Colonic mucosa (tissue), 4 donors: Measurements from ENCODE around the gene ELANE. TPM values are rescaled to one million over a fixed set of nuclear protein-coding genes. Genes with fewer than 3 reads are reported as not detected.
"Not testable (repeated sequence)": the region's sequence is repeated elsewhere in the genome, so short reads cannot be mapped to it uniquely, and the experiment has no call there.

Source experiments
- DNase-seq: peaks from one replicate; pipeline ENCODE4 v3.0.0-alpha.2; 2020
- H3K27ac ChIP-seq: fragments of 200-600 bp; one replicate; pipeline ENCODE4 v1.8.0; 2021
- H3K27me3 ChIP-seq: fragments of 200-600 bp; one replicate; pipeline ENCODE4 v1.8.0; 2021
- H3K36me3 ChIP-seq: fragments of 200-600 bp; one replicate; pipeline ENCODE4 v1.8.0; 2021
- H3K4me1 ChIP-seq: fragments of 200-600 bp; one replicate; pipeline ENCODE4 v1.8.0; 2021; ENCODE audit warnings: mild to moderate bottlenecking
- H3K4me3 ChIP-seq: fragments of 200-600 bp; one replicate; pipeline ENCODE4 v1.8.0; 2021
- H3K9ac ChIP-seq, 2 donors: one replicate each; pipeline ENCODE4 v1.7.0; 2013; ENCODE audit warnings: control low read depth in 2 of 2, low read depth in 2 of 2, low read length in 2 of 2
- H3K9me3 ChIP-seq: fragments of 200-600 bp; one replicate; pipeline ENCODE4 v1.8.0; 2021
- intact Hi-C: fragments of 100-400 bp; cut with DNase I; formaldehyde crosslinking; loops from one replicate; pipeline ENCODE4 v1.14.1; 2022
- total RNA-seq, 2 donors: library from RNA; stranded (reverse); fragmentation: NEBNext Ultra II Directional in 1 of 2; extraction: Animal tissue kit (Norgen Biotek cat#: 25700) in 1 of 2; gene quantifications; one replicate each; pipeline ENCODE4 v1.2.1, GENCODE V29; 2021
- TF ChIP-seq, protein P1 (sequence below): fragments of 200-600 bp; IDR thresholded peaks from one replicate; pipeline ENCODE4 v1.8.0; 2022; ENCODE audit warnings: antibody characterized with exemption, mild to moderate bottlenecking
- donor health status: healthy.
- donor health status: DM: no; HTN: no; CAD: no.
- donor health status: DM: no; HTN: no; CAD: no.

Gene ELANE
- total RNA-seq, 2 donors from 2014 or later, result not detected

DNA sequence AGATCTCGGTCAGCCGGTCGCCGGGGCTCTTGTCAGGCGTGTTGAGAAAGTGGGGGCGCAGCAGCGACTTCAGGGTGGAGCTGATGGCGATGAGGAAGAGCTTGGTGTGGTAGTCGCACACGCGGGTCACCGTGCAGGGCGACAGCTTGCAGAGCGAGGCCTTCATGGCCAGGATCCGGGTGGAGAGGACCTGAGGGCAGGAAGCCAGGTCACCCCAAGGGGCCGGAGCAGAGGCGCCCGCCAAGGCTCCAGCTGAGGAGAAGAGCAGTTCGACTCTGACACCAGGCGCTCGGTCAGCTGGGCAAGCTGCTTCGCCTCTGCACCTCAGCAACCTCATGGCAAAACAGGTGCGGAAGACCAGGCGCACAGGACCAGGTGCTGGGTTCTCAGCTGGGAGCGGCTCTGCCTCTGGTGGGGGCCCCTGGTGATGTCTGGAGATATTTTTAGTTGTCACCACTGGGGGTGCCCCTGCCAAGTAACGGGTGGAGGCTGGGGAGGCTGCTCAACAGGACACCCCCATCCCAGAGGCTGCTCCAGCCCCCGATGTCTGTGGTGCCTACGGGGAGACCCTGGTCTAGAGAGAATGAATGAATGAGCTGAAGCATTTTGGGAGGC, 23.3 kb downstream of the ELANE start:
- TF ChIP-seq, protein P1, sequence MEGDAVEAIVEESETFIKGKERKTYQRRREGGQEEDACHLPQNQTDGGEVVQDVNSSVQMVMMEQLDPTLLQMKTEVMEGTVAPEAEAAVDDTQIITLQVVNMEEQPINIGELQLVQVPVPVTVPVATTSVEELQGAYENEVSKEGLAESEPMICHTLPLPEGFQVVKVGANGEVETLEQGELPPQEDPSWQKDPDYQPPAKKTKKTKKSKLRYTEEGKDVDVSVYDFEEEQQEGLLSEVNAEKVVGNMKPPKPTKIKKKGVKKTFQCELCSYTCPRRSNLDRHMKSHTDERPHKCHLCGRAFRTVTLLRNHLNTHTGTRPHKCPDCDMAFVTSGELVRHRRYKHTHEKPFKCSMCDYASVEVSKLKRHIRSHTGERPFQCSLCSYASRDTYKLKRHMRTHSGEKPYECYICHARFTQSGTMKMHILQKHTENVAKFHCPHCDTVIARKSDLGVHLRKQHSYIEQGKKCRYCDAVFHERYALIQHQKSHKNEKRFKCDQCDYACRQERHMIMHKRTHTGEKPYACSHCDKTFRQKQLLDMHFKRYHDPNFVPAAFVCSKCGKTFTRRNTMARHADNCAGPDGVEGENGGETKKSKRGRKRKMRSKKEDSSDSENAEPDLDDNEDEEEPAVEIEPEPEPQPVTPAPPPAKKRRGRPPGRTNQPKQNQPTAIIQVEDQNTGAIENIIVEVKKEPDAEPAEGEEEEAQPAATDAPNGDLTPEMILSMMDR, result no peak
- H3K9ac ChIP-seq, result no peak overlapping the region
- no peak overlapping the region for H3K4me3 ChIP-seq
- H3K4me1 ChIP-seq, result peaks cover 5% of the 10 kb centered on the region
- intact Hi-C loops, result no loop called here
- no peak for DNase-seq
- H3K9me3 ChIP-seq, result no peaks in the 10 kb centered on the region
- H3K27ac ChIP-seq, result no peak overlapping the region
- H3K27me3 ChIP-seq, result no peaks in the 10 kb centered on the region
- H3K36me3 ChIP-seq, result no peaks in the 10 kb centered on the region

DNA sequence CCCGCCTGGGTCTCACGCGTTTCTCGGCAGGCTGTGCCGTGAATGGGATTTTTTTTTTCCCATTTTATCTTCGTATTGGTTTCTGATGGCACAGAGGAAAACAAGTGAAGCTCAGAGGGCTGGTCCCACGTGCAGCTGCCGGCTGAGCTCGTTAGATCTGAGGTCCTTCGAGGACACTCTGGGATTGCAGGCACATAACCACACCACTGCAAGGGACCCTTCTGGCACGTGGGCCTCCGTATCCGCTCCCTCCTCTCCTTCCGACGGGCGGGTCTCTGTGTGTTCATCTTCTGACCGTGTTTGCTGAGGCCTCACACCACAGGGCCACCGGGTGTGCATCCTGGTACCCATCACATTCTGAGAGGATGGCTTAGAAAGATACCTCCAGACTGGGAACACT, 24.0 kb downstream of the ELANE start:
- H3K9ac ChIP-seq, result no peak overlapping the region
- peaks cover 5% of the 10 kb centered on the region for H3K4me1 ChIP-seq
- TF ChIP-seq, protein P1, result no peak
- no peaks in the 10 kb centered on the region for H3K27me3 ChIP-seq
- H3K36me3 ChIP-seq, result no peaks in the 10 kb centered on the region
- intact Hi-C loops, result no loop called here
- no peak overlapping the region for H3K27ac ChIP-seq
- no peak for DNase-seq
- H3K9me3 ChIP-seq, result no peaks in the 10 kb centered on the region
- H3K4me3 ChIP-seq, result no peak overlapping the region

DNA sequence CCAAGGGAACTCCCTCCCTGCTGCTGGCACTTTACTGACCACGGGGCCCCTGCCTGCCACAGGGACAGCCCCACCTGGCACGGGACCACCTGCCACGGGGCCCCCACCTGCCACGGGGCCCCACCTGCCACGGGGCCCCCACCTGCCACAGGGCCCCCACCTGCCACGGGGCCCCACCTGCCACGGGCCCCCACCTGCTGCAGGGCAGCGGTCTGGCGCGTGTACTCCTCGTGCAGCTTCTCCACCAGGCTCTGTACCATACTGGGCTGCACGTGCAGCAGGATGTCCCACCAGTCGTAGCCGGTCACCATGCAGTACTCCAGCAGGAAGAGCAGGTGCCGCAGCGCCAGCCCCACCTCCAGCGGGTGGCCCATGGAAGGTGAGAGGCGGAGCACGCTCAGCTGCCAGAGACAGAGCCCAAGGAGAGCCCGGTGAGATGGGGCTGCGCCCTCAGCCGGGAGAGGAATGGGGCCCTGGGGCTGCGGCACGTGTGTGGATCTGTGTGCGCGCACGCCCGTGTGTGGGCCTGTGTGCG, 24.7 kb downstream of the ELANE start:
- intact Hi-C loops, result no loop called here
- DNase-seq, result no peak
- Histone ChIP-seq H3K4me1 (peaks cover 5% of the 10 kb centered on the region), H3K4me3 (no peak overlapping the region), H3K27ac (no peak overlapping the region), H3K36me3 (peaks cover 4% of the 10 kb centered on the region), H3K9ac (no peak overlapping the region), H3K27me3 (no peaks in the 10 kb centered on the region), H3K9me3 (no peaks in the 10 kb centered on the region)
- TF ChIP-seq, protein P1, result no peak

DNA sequence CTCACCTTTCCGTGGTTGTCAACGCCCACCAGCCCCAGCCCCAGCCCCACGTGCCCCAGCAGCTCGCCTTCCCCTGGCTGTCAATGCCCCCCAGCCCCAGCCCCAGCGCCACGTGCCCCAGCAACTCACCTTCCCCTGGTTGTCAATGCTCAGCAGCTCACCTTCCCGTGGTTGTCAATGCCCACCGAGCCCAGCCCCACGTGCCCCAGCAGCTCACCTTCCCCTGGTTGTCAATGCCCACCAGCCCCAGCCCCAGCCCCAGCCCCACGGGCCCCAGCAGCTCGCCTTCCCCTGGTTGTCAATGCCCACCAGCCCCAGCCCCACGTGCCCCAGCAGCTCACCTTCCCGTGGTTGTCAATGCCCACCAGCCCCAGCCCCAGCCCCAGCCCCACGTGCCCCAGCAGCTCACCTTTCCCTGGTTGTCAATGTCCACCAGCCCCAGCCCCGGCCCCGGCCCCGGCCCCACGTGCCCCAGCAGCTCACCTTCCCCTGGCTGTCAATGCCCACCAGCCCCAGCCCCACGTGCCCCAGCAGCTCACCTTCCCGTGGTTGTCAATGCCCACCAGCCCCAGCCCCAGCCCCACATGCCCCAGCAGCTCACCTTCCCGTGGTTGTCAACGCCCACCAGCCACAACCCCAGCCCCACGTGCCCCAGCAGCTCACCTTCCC, 26.0 kb downstream of the ELANE start:
- H3K4me1 ChIP-seq, DNase-seq, H3K9ac ChIP-seq, H3K9me3 ChIP-seq, intact Hi-C loops, H3K4me3 ChIP-seq, H3K27ac ChIP-seq, H3K27me3 ChIP-seq, H3K36me3 ChIP-seq: not testable (repeated sequence)

DNA sequence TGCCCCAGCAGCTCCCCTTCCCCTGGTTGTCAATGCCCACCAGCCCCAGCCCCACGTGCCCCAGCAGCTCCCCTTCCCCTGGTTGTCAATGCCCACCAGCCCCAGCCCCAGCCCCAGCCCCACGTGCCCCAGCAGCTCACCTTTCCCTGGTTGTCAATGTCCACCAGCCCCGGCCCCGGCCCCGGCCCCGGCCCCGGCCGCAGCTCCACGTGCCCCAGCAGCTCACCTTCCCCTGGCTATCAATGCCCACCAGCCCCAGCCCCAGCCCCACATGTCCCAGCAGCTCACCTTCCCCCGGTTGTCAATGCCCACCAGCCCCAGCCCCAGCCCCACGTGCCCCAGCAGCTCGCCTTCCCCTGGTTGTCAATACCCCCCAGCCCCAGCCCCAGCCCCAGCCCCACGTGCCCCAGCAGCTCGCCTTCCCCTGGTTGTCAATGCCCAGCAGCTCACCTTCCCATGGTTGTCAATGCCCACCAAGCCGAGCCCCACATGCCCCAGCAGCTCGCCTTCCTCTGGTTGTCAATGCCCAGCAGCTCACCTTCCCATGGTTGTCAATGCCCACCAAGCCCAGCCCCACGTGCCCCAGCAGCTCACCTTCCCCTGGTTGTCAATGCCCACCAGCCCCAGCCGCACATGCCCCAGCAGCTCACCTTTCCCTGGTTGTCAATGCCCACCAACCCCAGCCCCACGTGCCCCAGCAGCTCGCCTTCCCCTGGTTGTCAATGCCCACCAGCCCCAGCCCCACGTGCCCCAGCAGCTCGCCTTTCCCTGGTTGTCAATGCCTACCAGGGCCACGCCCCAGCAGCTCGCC, 26.9 kb downstream of the ELANE start:
- H3K4me3 ChIP-seq, H3K9ac ChIP-seq, H3K4me1 ChIP-seq, H3K27me3 ChIP-seq, H3K27ac ChIP-seq, H3K36me3 ChIP-seq, H3K9me3 ChIP-seq, DNase-seq, intact Hi-C loops: not testable (repeated sequence)

DNA sequence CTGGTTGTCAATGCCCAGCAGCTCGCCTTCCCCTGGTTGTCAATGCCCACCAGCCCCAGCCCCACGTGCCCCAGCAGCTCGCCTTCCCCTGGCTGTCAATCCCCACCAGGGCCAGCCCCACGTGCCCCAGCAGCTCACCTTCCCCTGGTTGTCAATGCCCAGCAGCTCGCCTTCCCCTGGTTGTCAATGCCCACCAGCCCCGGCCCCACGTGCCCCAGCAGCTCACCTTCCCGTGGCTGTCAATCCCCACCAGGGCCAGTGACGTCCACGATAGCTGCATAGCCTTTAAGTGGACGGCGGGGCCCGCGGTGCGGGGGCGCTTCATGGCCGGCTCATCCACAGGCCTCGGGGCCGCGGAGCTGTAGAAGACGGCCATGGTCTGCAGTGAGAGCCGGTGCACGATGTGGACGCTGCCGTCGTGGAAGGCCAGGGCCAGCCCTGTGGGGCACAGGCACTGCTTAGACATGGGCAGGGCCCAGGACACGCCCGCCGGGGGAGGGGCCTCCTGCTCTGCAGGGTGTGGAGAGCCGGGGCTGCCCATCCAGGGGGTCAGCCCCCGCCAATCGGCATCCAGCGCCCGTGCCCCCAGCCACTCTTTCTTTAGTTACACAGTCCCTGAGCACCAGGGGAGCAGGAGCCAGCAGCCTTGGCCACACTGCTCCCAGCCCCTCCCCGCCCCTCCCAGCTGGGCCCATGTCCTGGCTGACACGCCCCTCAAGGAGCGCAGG, 27.8 kb downstream of the ELANE start:
- H3K9me3 ChIP-seq, result no peaks in the 10 kb centered on the region
- no peak overlapping the region for H3K4me3 ChIP-seq
- TF ChIP-seq, protein P1, result no peak
- peaks cover 7% of the 10 kb centered on the region for H3K36me3 ChIP-seq
- H3K4me1 ChIP-seq, result no peaks in the 10 kb centered on the region
- H3K27ac ChIP-seq, result no peak overlapping the region
- intact Hi-C loops, result no loop called here
- H3K9ac ChIP-seq, result no peak overlapping the region
- H3K27me3 ChIP-seq, result no peaks in the 10 kb centered on the region
- DNase-seq, result no peak
